GM19463 (cell line): ENCODE data around the gene LMNTD1.
"Not testable (repeated sequence)": the region's sequence is repeated elsewhere in the genome, so short reads cannot be mapped to it uniquely, and the experiment has no call there.

Experiments
- ATAC-seq: cut with Tn5 transposase; IDR thresholded peaks from one replicate; pipeline ENCODE4 v1.9.1; 2021; ENCODE audit warnings: mild to moderate bottlenecking, moderate library complexity; ENCODE audit not compliant: unreplicated experiment

The LMNTD1 gene, protein sequence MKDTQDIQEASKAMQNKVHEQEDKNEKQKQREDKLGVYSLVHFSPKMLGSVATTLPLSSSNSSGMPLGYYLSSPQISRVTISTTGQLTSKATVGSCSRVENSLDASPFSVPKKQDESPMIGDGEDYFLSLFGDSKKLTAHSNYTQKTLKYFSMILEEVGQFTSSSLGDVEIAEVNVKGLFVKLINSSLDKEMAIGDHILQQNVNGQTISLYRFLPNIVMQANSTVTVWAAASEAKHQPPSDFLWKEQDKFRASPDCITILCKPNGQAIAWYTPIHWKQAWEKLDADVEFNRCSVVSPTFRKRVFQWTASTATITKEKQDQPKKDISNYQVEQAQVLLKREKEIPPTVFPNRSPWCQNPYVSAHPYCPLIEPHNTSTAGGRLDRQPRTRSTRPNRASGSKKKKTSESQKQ

DNA sequence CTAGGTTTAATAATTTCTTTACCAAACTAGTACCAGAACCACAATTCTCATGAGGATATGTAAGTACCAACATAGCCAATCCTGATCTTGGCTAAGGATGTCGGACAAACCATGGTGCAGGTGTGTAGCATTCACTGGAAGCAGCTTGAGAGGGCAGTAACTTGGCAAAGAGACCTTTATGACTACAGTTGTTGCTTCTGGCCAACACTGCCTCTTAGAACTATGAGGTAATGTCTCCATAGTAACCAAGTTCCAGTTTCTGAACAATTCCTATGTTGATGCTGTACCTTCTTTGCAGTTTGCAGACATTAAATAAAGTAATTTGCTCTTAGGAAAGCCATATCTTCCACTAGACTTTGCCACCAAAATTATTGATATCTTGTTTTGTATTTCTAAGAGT lies at the start of gene LMNTD1:
Gene LMNTD1 (minus strand): TSS at position 186 of the 400 bp plus-strand sequence. CDS start 324 bp downstream, outside the sequence.
- ATAC-seq = no peak

DNA sequence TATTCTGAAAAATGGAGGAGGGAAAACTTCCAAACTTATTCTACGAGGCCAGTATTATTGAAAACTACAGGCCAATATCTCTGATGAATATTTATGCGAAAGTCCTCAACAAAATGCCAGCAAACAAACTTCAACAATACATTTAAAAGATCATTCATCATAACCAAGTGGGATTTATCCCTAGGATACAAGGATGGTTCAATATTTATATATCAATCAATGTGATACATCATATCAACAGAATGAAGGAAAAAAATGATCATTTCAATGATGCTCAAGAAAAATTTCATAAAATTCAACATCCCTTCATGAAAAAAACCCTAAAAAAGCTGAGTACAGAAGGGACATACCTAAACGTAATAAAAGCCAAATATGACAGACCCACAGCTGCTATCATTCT lies 45.9 kb upstream of the LMNTD1 start:
- ATAC-seq = no peak

DNA sequence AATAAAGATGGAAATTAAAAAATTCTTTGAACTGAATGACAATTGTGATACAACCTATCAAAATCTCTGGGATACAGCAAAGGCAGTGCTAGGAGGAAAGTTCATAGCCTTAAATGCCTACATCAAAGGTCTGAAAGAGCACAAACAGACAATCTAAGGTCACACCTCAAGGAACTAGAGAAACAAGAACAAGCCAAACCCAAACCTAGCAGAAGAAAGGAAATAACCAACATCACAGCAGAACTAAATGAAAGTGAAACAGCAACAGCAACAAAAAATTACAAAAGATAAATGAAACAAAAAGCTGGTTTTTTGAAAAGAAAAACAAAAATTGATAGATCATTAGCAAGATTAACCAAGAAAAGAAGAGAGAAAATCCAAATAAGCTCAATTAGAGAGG lies 42.4 kb upstream of the LMNTD1 start:
- not testable (repeated sequence) for ATAC-seq

DNA sequence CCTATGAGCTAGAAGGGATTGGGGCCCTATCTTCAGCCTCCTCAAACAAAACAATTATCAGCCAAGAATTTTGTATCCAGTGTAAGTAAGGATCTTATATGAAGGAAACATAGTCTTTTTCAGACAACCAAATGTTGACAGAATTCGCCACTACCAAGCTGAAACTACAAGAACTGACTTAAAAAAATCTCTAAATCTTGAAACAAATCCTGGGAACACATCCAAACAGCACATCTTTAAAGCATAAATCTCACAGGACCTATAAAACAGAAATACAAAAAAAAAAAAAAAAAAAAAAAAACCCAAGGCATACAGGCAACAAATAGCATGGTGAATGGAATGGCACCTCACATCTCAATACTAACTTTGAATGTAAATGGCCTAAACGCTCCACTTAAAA lies 41.3 kb upstream of the LMNTD1 start:
- no peak for ATAC-seq

DNA sequence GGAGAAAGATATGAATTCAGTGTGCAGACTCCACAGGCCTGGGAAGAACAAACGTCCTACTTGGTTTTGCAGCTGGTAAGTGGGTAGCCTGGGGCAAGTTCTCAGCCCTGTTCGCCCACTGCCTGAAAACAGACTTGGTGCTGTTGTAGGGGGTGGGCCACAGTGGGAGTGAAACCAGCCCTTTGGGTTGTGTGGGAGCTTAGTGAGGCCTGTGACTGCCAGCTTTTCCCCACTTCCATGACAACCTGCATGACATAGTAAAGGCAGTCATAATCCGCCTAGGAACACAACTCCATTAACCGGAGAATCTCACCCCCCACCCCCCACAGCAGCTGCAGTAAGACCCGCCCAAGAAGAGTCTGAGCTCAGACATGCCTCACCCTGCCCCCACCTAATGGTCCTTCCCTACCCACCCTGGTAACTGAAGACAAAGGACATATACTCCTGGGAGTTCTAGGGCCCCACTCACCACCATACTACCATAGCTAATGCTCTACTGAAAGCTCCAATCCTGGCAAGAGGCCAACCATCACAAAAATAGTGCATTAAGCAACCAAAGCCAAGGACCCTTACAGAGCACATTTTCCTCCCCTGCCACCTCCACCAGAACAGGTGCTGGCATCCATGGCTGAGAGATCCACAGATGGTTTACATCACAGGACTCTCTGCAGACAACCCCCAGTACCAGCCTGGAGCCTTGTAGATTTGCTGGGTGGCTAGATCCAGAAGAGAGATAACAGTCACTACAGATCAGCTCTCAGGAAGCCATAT lies 39.8 kb upstream of the LMNTD1 start:
- ATAC-seq = no peak

DNA sequence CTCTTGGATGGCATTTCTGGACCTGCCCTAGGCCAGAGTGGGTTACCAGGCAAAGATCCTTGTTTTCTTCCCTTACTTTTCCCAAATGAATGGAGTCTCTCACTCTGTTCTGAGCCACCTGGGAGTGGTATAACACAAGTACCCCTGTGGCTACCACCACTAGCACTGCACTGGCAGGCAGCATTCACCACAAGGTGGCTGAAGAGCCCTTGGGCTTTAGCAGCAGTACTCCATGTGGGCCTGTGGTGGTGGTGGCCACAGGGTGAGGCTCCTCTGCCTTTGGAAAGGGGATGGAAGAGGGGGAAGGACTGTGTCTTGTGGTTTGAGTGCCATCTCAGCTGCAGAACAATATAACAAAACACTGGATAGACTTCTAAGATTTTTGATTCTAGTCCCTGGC lies 38.1 kb upstream of the LMNTD1 start:
- ATAC-seq = no peak

DNA sequence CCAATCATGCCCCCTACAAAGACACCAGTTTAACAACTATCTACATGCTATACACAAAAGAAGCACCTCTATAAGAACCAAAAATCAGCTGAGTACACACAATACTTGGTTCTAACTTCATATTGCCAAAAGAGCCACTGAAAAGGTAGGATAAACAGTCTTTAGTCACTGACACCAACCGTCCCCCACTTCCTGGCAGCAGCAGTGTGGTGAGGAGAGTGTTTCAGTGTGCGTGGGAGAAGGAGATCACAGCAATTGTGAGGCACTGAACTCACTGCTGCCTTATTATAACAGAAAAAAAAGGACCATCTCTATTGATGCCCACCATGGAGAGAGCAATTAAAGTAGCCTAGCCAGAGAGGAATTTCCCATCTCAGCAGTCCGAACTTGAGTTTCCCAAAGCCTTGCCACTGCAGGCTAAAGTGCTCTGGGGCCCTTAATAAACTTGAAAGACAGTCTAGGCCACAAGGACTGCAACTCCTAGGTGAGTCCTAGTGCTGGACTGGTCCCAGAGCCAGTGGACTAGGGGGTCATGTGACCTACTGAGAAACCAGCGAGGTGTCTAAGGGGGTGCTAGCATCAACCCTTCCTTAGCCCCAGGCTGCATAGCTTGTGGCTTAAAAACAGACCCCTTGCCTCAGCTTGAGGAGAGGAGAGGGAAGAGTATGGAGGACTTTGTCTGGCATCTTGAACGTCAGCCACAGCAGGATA lies 37.1 kb upstream of the LMNTD1 start:
- no peak for ATAC-seq

DNA sequence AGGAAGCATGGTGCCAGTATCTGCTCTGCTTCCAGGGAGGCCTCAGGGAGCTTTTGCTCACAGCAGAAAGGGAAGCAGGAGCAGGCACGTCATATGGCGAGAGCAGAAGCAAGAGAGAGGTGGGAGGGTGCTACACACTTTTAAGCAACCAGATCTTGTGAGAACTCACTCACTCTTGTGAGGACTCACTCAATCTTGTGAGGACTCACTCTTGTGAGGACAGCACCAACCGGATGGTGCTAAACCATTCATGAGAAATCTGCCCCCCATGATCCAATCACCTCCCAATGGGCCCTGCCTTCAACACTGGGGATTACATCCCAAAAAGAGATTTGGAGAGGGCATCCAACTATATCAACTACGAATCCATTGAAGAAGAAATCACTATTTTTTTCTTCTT lies 34.3 kb upstream of the LMNTD1 start:
- ATAC-seq = no peak

DNA sequence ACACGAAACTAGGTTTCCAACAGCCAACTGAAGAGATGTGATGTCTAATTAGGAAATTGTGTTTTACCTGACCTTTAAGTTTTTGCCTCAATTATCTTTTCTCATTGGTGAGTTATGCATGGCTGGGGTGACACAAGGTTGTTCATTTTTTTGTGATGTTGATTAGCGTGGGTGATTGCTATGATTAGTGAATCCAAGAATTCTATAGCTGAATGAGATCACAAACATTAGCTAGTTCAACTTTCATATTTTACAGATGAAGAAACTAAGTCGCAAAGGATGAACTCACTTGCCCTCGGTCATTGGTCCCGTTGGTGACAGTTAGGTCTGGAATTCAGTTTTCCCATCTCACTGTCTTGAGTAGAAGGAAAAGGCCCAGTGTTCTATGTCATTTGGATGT lies 32.6 kb upstream of the LMNTD1 start:
- no peak for ATAC-seq

DNA sequence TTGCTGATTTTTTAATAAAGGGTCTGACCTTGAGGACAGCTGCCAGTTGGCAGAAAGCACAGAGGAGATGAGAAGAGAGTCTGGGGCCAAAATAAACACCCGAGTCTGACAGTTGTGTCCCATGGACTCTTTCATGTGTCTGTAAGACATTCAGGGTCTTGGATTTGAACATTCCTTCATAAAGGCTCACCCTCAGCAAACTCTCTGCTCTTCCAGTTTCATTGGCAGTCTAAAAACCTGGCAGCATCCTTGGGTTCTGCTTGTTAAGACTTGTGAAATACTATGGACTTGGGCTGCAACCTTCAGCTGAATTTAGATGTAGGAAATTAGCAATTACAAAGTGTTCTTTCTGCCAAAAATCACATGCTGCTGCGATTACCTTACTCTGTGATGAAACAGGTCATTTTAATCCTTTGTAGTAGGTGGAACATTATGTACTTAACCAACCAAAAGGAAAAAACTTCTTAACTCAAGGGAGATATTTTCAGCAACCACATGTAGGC lies 32.0 kb upstream of the LMNTD1 start:
- ATAC-seq = no peak

DNA sequence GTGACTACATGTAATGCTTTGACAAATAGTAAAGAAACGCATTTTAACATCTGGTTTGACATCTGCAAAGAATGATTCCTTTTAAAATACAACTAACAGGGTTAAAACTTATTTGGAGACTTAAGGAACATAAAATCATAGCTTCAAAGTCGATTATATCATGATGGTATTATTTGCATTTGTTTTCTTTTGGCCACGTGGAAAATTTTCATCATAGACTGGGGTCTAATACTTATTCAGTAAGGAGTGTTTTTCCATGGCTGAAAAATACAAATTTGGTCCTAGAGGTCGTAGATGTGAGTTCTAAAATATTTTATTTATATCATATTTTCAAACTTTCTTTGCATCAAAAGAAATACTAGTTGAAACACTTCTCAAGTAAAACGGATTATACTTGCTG lies 31.5 kb upstream of the LMNTD1 start:
- no peak for ATAC-seq

DNA sequence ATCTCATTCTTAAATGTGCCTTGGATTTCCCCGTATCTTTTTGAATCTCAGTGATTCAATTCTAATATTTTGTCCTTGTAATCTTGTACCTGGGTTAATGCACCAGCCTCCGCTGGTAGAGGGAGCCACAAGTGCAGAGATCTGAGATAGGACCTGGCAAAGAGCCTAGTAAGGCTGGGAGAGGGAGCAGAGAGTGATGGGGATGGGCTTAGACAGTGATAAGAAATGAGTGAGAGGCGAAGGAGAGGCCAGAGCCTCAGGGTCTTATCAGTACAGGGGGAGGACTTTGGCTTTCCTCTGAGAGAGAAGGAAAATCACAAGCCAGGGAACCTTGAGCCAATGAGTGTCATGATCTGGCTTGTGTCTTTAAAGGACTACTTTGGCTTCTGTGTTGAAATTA lies 30.5 kb upstream of the LMNTD1 start:
- ATAC-seq = no peak

DNA sequence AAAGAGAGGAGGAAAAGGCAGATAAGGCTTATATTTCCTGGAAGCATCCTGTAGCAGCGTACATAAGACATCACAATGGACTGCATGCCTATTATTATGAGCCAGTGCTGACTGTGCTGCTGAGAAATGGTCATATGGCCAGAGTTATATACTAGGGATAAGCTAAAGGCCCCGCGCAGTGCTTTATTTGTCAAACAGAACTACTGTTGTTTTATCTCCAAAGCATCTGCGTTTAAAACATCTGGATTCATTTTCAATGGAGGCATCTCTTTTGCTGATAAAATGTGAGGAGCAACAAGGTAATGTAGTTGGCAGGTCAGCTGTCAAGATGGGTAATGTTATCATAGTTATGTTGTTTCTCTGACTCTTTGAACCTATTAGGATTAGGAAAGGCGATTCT lies 28.0 kb upstream of the LMNTD1 start:
- no peak for ATAC-seq

DNA sequence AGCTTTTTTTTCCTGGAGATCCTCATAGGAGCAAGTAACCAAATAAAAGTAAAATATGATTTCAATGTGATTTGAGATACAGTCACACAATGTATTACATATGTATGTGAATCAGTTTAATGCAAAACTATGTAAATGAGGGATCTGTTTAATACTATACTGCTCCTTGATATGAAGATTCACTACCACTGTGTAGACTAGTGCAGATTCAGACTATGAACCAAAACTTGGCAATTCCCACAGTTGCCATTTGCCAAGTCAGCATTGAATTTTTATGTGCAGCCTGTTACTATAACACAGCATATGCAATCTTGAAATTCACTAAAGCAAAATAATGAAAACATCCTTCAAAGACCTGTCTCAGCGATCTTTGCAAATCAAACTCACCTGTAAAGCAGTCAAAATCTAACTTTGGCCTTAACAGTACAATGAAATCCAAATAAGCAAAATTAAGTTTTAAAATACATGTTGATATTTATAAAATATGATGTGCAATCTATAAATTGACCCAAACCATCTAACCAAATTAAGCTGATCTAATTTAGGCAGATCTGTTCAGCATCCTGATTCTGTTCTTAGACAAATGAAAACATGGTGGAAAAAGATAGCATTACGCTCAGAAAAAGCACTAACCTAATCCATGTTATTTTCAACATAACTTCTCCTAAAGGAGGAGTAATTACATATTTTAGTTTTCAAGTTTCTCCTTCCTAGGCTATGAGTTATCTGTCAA lies 25.5 kb upstream of the LMNTD1 start:
- ATAC-seq = no peak

DNA sequence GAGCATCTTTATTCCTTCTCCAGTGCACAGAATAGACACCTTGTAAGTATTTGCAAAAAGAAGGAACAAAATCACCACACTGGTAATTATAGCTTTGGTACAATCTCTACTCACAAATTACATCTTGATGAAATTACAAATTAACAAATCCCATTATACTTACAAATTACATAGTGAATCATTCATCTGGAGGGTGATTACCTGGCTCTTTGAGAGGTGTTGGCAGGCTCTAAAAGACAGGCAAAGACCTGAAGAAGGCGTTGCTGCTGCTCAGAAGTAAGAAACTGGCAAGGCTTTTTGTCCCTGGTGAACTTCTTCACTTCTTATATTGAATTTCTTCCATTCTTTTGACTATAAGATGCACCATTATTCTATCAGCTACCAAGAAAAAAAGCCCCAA lies 21.7 kb upstream of the LMNTD1 start:
- no peak for ATAC-seq

DNA sequence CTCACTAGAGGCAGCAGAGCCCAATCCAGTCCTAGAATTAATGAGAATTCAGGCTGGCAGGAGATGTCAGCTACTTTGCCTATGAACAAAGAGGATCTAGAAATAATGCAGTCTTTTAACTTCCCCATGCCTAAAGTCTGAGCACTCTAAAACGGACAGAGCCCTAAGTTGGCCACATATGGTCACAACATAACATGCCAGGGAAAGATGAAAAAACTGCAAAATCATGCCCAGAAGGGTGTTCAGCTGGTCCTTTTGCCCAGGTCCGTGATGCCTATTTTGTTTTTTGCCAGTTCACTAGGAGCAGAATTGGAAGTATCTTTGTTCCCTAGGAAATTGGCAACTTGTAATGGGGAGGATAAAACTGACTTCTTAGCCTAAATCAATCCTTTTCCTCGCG lies 20.3 kb upstream of the LMNTD1 start:
- no peak for ATAC-seq

DNA sequence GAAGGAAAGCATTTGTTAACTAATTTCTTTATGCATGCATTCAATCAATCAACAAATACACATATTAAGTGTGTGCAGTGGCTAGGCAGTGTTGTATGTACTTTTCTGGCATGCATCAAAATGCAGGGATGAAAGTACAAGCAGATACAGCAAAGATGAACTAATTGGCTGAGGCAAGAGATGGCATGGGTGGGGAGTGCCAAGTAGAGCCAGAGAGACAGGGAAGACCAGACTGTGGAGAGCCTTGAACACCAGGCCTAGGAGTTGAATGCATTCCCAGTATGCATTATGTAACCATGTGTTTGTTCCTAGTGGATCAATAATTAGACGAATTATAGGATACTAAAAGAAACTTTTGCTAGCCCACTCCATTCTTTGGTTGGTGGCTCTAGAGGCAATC lies 17.3 kb upstream of the LMNTD1 start:
- no peak for ATAC-seq

DNA sequence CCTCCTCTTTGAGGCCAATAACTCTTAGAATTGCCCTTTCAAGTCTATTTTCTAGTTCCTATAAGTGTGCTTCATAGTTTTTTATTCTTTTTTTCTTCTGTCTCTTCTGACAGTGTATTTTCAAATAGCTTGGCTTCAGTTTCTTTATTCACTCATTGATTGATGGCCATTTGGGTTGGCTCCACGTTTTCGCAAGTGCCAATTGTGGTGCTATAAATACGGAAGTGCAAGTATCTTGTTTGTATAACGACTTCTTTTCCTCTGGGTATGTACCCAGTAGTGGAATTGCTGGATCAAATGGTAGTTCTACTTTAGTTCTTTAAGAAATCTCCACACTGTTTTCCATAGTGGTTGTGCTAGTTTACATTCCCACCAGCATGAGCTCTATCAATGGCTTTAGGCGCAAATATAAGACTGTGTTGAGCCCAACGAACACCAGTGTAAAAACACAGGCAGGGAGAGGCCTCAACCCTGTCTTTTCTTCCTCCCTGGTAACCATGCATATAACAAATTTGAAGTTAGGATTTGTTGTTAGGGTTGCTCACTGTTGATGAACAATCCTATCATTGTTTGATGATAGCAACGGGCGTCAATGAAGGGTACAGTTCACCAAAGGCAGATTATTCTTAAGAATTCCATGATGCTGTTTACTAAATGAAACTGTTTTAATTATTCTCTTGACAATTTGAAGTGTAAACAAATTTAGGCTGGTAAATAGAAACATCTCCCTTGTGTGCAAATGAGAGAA lies 13.3 kb upstream of the LMNTD1 start:
- ATAC-seq = no peak

DNA sequence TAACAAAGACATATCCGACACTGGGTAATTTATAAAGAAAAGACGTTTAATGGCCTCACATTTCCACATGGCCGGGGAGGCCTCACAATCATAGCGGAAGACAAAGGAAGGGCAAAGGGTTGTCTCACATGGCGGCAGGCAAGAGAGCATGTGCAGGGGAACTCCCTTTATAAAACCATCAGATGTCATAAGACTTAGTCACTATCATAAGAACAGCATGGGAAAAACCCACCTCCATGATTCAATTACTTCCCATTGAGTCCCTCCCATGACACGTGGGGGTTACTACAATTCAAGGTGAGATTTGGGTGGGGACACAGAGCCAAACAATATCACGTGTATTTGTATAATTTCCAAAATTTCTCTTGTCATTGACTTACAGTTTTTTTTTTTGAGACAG lies 5.5 kb upstream of the LMNTD1 start:
- no peak for ATAC-seq

DNA sequence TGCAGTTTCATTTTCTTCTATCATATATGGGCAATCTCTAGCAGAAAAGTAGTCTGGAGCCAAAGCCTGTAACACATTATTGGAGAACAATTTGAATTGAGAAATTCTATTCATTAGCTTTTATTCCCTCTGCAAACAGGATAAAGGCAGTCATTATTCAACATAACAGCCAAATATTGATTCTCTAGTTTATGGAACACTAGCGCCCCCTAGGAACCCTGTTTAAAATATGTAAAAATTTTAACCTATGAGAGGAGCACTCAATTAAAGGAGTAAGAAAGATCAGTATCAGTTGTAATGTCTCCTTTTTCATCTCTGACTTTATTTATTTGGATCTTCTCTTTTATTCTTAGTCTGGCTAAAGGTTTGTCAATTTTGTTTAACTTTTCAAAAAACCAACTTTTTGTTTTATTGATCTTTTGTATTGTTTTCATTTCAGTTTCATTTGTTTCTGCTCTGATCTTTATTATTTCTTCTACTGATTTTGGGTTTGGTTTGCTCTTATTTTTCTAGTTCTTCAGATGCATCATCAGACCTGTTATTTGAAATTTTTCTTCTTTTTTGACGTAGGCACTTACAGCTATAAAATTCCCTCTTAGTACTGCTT lies 4.8 kb upstream of the LMNTD1 start:
- ATAC-seq = no peak
